ENCODE results near the gene RAB3B. TPM values are rescaled to one million over a fixed set of nuclear protein-coding genes. Genes with fewer than 3 reads are reported as not detected.
"Not testable (repeated sequence)": the region's sequence is repeated elsewhere in the genome, so short reads cannot be mapped to it uniquely, and the experiment has no call there.

Gene RAB3B
- total and polyA plus RNA-seq, 2 experiments from 2014 or later, result 9.7 to 24.7 TPM

- no peak overlapping the region for H2AFZ ChIP-seq
- H3K27me3 ChIP-seq, result no peaks in the 10 kb centered on the region
- H3K36me3 ChIP-seq (replicated peaks; ENCODE audit: insufficient read depth, low read depth), result no peaks in the 10 kb centered on the region
- no peaks in the 10 kb centered on the region for H3K79me2 ChIP-seq
- H3K27ac ChIP-seq, result no peak overlapping the region
- no peaks in the 10 kb centered on the region for H3K4me1 ChIP-seq (ENCODE audit: insufficient read depth)
- H3K4me2 ChIP-seq, result no peak overlapping the region
- DNase-seq (ENCODE audit: low spot score), result no peak
- WGBS (ENCODE audit: low lambda C conversion rate, missing lambda C conversion rate), result 83% methylated on average over 10 of the region's 10 CpGs
- no peak overlapping the region for H3K4me3 ChIP-seq
- no peaks in the 10 kb centered on the region for H3K9me2 ChIP-seq (replicated peaks; ENCODE audit: insufficient read depth)
- no peaks in the 10 kb centered on the region for H3K9me3 ChIP-seq (ENCODE audit: low read depth)
- H4K20me1 ChIP-seq (ENCODE audit: insufficient read depth, poor library complexity, severe bottlenecking), result no peaks in the 10 kb centered on the region
- TF ChIP-seq EZH2phosphoT487 (IDR thresholded peaks at IDR 0.05; ENCODE audit: low read depth, severe bottlenecking, unreplicated experiment) (no peak), EZH2 (IDR thresholded peaks at IDR 0.05; ENCODE audit: borderline replicate concordance) (no peak), CTCF (IDR thresholded peaks at IDR 0.05; ENCODE audit: poor library complexity) (no peak)
Measured at GRCh38 chr1:51899022-51899421, 91.5 kb downstream of the RAB3B start.

GRCh38 chr1:51898090-51898734 is 92.3 kb downstream of the RAB3B start:
- no peak overlapping the region for H3K4me2 ChIP-seq

GRCh38 chr1:51897699-51898031 is 92.8 kb downstream of the RAB3B start:
- H3K27ac ChIP-seq, result no peak overlapping the region

More at GRCh38 chr1:51898090-51898734, 92.3 kb downstream of the RAB3B start:
- Histone ChIP-seq H3K79me2 (no peaks in the 10 kb centered on the region), H3K27ac (no peak overlapping the region), H3K9me2 (replicated peaks; ENCODE audit: insufficient read depth) (no peaks in the 10 kb centered on the region), H3K4me3 (no peak overlapping the region), H3K4me1 (ENCODE audit: insufficient read depth) (no peaks in the 10 kb centered on the region), H4K20me1 (ENCODE audit: insufficient read depth, poor library complexity, severe bottlenecking) (no peaks in the 10 kb centered on the region), H2AFZ (no peak overlapping the region), H3K36me3 (replicated peaks; ENCODE audit: insufficient read depth, low read depth) (no peaks in the 10 kb centered on the region), H3K9me3 (ENCODE audit: low read depth) (no peaks in the 10 kb centered on the region), H3K27me3 (no peaks in the 10 kb centered on the region)
- no peak for DNase-seq (ENCODE audit: low spot score)
- 75% methylated on average over 6 of the region's 6 CpGs for WGBS (ENCODE audit: low lambda C conversion rate, missing lambda C conversion rate)
- TF ChIP-seq EZH2phosphoT487 (IDR thresholded peaks at IDR 0.05; ENCODE audit: low read depth, severe bottlenecking, unreplicated experiment) (no peak), CTCF (IDR thresholded peaks at IDR 0.05; ENCODE audit: poor library complexity) (no peak), EZH2 (IDR thresholded peaks at IDR 0.05; ENCODE audit: borderline replicate concordance) (no peak)

GRCh38 chr1:51894748-51895147 is 95.8 kb downstream of the RAB3B start:
- not testable (repeated sequence) for DNase-seq (ENCODE audit: low spot score); H3K9me2 ChIP-seq (replicated peaks; ENCODE audit: insufficient read depth); H2AFZ ChIP-seq; H3K9me3 ChIP-seq (ENCODE audit: low read depth); H3K4me3 ChIP-seq; H3K36me3 ChIP-seq (replicated peaks; ENCODE audit: insufficient read depth, low read depth); H3K4me2 ChIP-seq; H4K20me1 ChIP-seq (ENCODE audit: insufficient read depth, poor library complexity, severe bottlenecking); H3K27ac ChIP-seq; H3K27me3 ChIP-seq; H3K79me2 ChIP-seq; H3K4me1 ChIP-seq (ENCODE audit: insufficient read depth)
- 88% methylated on average over 2 of the region's 2 CpGs for WGBS (ENCODE audit: low lambda C conversion rate, missing lambda C conversion rate)

More at GRCh38 chr1:51897699-51898031, 92.8 kb downstream of the RAB3B start:
- H2AFZ ChIP-seq, result no peak overlapping the region
- H3K27me3 ChIP-seq, result no peaks in the 10 kb centered on the region
- no peak overlapping the region for H3K4me2 ChIP-seq
- no peaks in the 10 kb centered on the region for H3K9me3 ChIP-seq (ENCODE audit: low read depth)
- H4K20me1 ChIP-seq (ENCODE audit: insufficient read depth, poor library complexity, severe bottlenecking), result no peaks in the 10 kb centered on the region
- no peaks in the 10 kb centered on the region for H3K9me2 ChIP-seq (replicated peaks; ENCODE audit: insufficient read depth)
- H3K36me3 ChIP-seq (replicated peaks; ENCODE audit: insufficient read depth, low read depth), result no peaks in the 10 kb centered on the region
- H3K79me2 ChIP-seq, result no peaks in the 10 kb centered on the region
- TF ChIP-seq EZH2 (IDR thresholded peaks at IDR 0.05; ENCODE audit: borderline replicate concordance), result no peak
- TF ChIP-seq CTCF (IDR thresholded peaks at IDR 0.05; ENCODE audit: poor library complexity), result no peak
- TF ChIP-seq EZH2phosphoT487 (IDR thresholded peaks at IDR 0.05; ENCODE audit: low read depth, severe bottlenecking, unreplicated experiment), result no peak
- no peak for DNase-seq (ENCODE audit: low spot score)
- H3K4me1 ChIP-seq (ENCODE audit: insufficient read depth), result no peaks in the 10 kb centered on the region
- no peak overlapping the region for H3K4me3 ChIP-seq
